GM12878 (cell line): ENCODE measurements around the gene ELAVL3. TPM values are rescaled to one million over a fixed set of nuclear protein-coding genes. Genes with fewer than 3 reads are reported as not detected.

ENCODE experiments used
- ATAC-seq: fragments of 200-7000 bp; cut with Tn5 transposase; 3 replicates; pipeline ENCODE4 v1.9.1; 2020; ENCODE audit warnings: mild to moderate bottlenecking, moderate library complexity
- BruUV-seq: library from RNA; stranded (reverse); fragments of 400-500 nt; replicated peaks from 2 replicates; lab custom pipeline; 2021; lab: Mats Ljungman, UMichigan
- CTCF ChIA-PET: fragments of 300-600 bp; sonication (Branson Sonifier 250); formaldehyde crosslinking; extraction: SDS; loops from one replicate; lab custom pipeline; 2021; ENCODE audit warnings: inconsistent platforms; lab: Yijun Ruan, JAX
- POLR2A ChIA-PET: fragments of 350-600 bp; formaldehyde crosslinking; extraction: SDS; loops from one replicate; lab custom pipeline; 2021; ENCODE audit warnings: inconsistent platforms; lab: Charles Lee
- RAD21 ChIA-PET: fragments of 300-600 bp; sonication (Branson Sonifier 250); formaldehyde crosslinking; loops from one replicate; lab custom pipeline; 2023; ENCODE audit warnings: antibody characterized with exemption; ENCODE audit not compliant: unreplicated experiment; lab: Charles Lee
- SMC1A ChIA-PET: fragments of 300-600 bp; sonication (Branson Sonifier 250); formaldehyde crosslinking; loops from one replicate; lab custom pipeline; 2023; ENCODE audit not compliant: unreplicated experiment, uncharacterized antibody; lab: Charles Lee
- DNase-seq: peaks from one replicate; pipeline ENCODE4 v3.0.0-alpha.2; 2011; ENCODE audit warnings: low read depth, low spot score
- FAIRE-seq: peaks from 3 replicates; lab custom pipeline; 2011; peaks lifted over from hg19 to GRCh38; lab: Jason Lieb, UNC
- H2AFZ ChIP-seq: 2 replicates; pipeline ENCODE4 v1.6.0; 2011; ENCODE audit warnings: low read depth, low read length, control low read depth; ENCODE audit not compliant: control insufficient read depth
- H3K27ac ChIP-seq: 2 replicates; pipeline ENCODE4 v1.5.1; 2011; ENCODE audit warnings: control low read depth; ENCODE audit not compliant: control insufficient read depth, insufficient read depth
- H3K27me3 ChIP-seq, 2 experiments: replicated peaks in 1 of 2; 2 replicates each; pipeline versions ENCODE4 v1.6.0 to v1.6.1; 2011; ENCODE audit warnings: low read length in 1 of 2; ENCODE audit not compliant: control insufficient read depth in 2 of 2, insufficient read depth in 2 of 2
- H3K36me3 ChIP-seq, 2 experiments: 2 replicates each; pipeline ENCODE4 v1.5.1; 2011; ENCODE audit warnings: low read length in 1 of 2; ENCODE audit not compliant: control insufficient read depth in 2 of 2, insufficient read depth in 2 of 2
- H3K4me1 ChIP-seq: 2 replicates; pipeline ENCODE4 v1.6.1; 2011; ENCODE audit warnings: mild to moderate bottlenecking, low read length, moderate library complexity, mixed read lengths; ENCODE audit not compliant: control insufficient read depth, insufficient read depth
- H3K4me2 ChIP-seq: 2 replicates; pipeline ENCODE4 v1.6.0; 2011; ENCODE audit warnings: control low read depth; ENCODE audit not compliant: control insufficient read depth, insufficient read depth
- H3K4me3 ChIP-seq: fragments of 200-600 bp; sonication (generic); 2 replicates; pipeline ENCODE4 v1.5.1; 2016
- H3K79me2 ChIP-seq: 2 replicates; pipeline ENCODE4 v1.6.0; 2011; ENCODE audit warnings: low read length; ENCODE audit not compliant: control insufficient read depth, insufficient read depth
- H3K9ac ChIP-seq: 2 replicates; pipeline ENCODE4 v1.8.0; 2011; ENCODE audit warnings: low read length, control low read depth, mixed read lengths; ENCODE audit not compliant: control insufficient read depth, insufficient read depth
- H3K9me3 ChIP-seq: replicated peaks from 3 replicates; pipeline ENCODE4 v1.5.1; 2011; ENCODE audit warnings: mild to moderate bottlenecking, low read length; ENCODE audit not compliant: control insufficient read depth, insufficient read depth
- H4K20me1 ChIP-seq: 2 replicates; pipeline ENCODE4 v1.6.0; 2011; ENCODE audit not compliant: control insufficient read depth, insufficient read depth
- CEBPB ChIP-seq, 2 experiments: fragments of 150-350 bp in 1 of 2; IDR thresholded peaks; 2 replicates each; pipeline ENCODE4 v1.6.1; 2012 to 2014; ENCODE audit warnings: low read depth in 2 of 2, low read length in 2 of 2, borderline replicate concordance in 1 of 2, inconsistent platforms in 1 of 2
- CHD1 ChIP-seq: IDR thresholded peaks from 2 replicates; pipeline ENCODE4 v1.6.1; 2012; ENCODE audit warnings: low read depth, low read length, improper control_type of control experiment
- E2F4 ChIP-seq: IDR thresholded peaks from 2 replicates; pipeline ENCODE4 v1.6.1; 2012; ENCODE audit warnings: low read depth, low read length, improper control_type of control experiment
- E4F1 ChIP-seq: fragments of 450-650 bp; IDR thresholded peaks from 2 replicates; pipeline ENCODE4 v1.6.1; 2018; ENCODE audit warnings: borderline replicate concordance, mild to moderate bottlenecking; ENCODE audit not compliant: partially characterized antibody
- EGR1 ChIP-seq, 2 experiments: IDR thresholded peaks; 1 replicate in 1 of 2; 2 replicates in 1 of 2; pipeline ENCODE4 v1.6.1; 2011 to 2012; ENCODE audit warnings: low read depth in 2 of 2, low read length in 2 of 2, borderline replicate concordance in 1 of 2, mild to moderate bottlenecking in 1 of 2, moderate library complexity in 1 of 2
- MTA3 ChIP-seq: IDR thresholded peaks from 2 replicates; pipeline ENCODE4 v1.6.1; 2012; ENCODE audit warnings: low read length, inconsistent platforms, borderline replicate concordance
- PML ChIP-seq: IDR thresholded peaks from 2 replicates; pipeline ENCODE4 v1.6.1; 2012; ENCODE audit warnings: low read length, inconsistent platforms
- POLR2A ChIP-seq: IDR thresholded peaks from 2 replicates; pipeline ENCODE4 v1.6.1; 2011; ENCODE audit warnings: low read depth, mild to moderate bottlenecking, low read length
- RBBP5 ChIP-seq: fragments of 200-600 bp; sonication (generic); conservative IDR thresholded peaks from 2 replicates; pipeline ENCODE4 v1.6.1; 2016
- SIN3A ChIP-seq: IDR thresholded peaks from 2 replicates; pipeline ENCODE4 v1.6.1; 2012; ENCODE audit warnings: low read depth, low read length, improper control_type of control experiment
- STAT1 ChIP-seq: fragments of 450-650 bp; conservative IDR thresholded peaks from 2 replicates; pipeline ENCODE4 v1.6.1; 2014; ENCODE audit warnings: antibody characterized with exemption, mild to moderate bottlenecking
- STAT3 ChIP-seq: IDR thresholded peaks from 2 replicates; pipeline ENCODE4 v1.6.1; 2011; ENCODE audit warnings: low read depth, low read length, improper control_type of control experiment
- SUZ12 ChIP-seq: fragments of 200-600 bp; sonication (generic); IDR thresholded peaks from one replicate; pipeline ENCODE4 v1.6.1; 2018; ENCODE audit warnings: antibody characterized with exemption, mild to moderate bottlenecking; ENCODE audit not compliant: unreplicated experiment
- WRNIP1 ChIP-seq: IDR thresholded peaks from 2 replicates; pipeline ENCODE4 v1.6.1; 2011; ENCODE audit warnings: low read depth, low read length, improper control_type of control experiment, borderline replicate concordance
- ZNF207 ChIP-seq: fragments of 450-650 bp; IDR thresholded peaks from 2 replicates; pipeline ENCODE4 v1.6.1; 2014; ENCODE audit warnings: antibody characterized with exemption, mild to moderate bottlenecking, borderline replicate concordance
- WGBS: methylation state at CpG from one replicate; pipeline ENCODE4 v1.1.6; 2016; ENCODE audit warnings: low lambda C conversion rate; ENCODE audit not compliant: insufficient replicate concordance, insufficient coverage; ENCODE audit errors: missing lambda C conversion rate; 5-methylcytosine and 5-hydroxymethylcytosine counted together
- in situ Hi-C: fragments of 300-500 bp; cut with MboI; formaldehyde crosslinking; loops from 9 replicates; pipeline ENCODE4 v1.14.3; 2018; ENCODE audit warnings: mixed read lengths
- intact Hi-C: fragments of 100-400 bp; cut with micrococcal nuclease; formaldehyde crosslinking; loops from one replicate; pipeline ENCODE4 v1.14.2; 2022; ENCODE audit not compliant: unreplicated experiment
- polyA plus RNA-seq, 11 experiments: library from polyadenylated mRNA; depleted of rRNA in 4 of 11; unstranded in 6 of 11; stranded (reverse) in 5 of 11; fragments of >200 nt; fragmentation: Nextera tagmentation in 4 of 11; fragmentation: Illumina TruSeq in 1 of 11; extraction: Ambion mirVana in 4 of 11; extraction: Trizol in 1 of 11; gene quantifications; 1 replicate in 1 of 11; 2 replicates in 10 of 11; pipeline versions ENCODE4 v1.2.1 to v1.2.3, GENCODE V29; 2011 to 2016; ENCODE audit warnings: inconsistent platforms in 2 of 11, missing spikeins in 2 of 11, low read depth in 1 of 11
- total RNA-seq, 4 experiments: library from RNA; depleted of rRNA in 3 of 4; stranded (reverse); fragments of >200 nt in 3 of 4; fragmentation: Illumina TruSeq in 1 of 4; extraction: Trizol in 1 of 4; gene quantifications; 2 replicates each; pipeline versions ENCODE4 v1.2.1 to v1.2.3, GENCODE V29; 2013 to 2021

ELAVL3 gene
- total and polyA plus RNA-seq, 10 of the 15 experiments (the other 5 are each of a cell fraction or from before 2014, with no cell fraction given), result under 0.01 to 0.05 (median 0.01) TPM; not detected in 7

GRCh38 chr19:11457115-11457514 lies 23.7 kb downstream of the ELAVL3 start:
- Histone ChIP-seq H3K27ac (no peak overlapping the region), H4K20me1 (no peaks in the 10 kb centered on the region), H3K9me3 (no peaks in the 10 kb centered on the region), H3K79me2 (no peaks in the 10 kb centered on the region), H3K9ac (no peak overlapping the region), H2AFZ (no peak overlapping the region), H3K4me1 (no peaks in the 10 kb centered on the region), H3K4me3 (no peak overlapping the region)
- ChIA-PET POLR2A (no interaction called here), SMC1A (no interaction called here)
- WGBS, result 55% methylated on average over 9 of the region's 18 CpGs
- BruUV-seq, result no TSS peak
- intact Hi-C loops, result no loop called here
- TF ChIP-seq CHD1 (no peak), EGR1 (IDR thresholded peaks at IDR 0.05; ENCODE audit: borderline replicate concordance in 1 of 2, low read depth in 2 of 2, low read length in 2 of 2) (no peak), MTA3 (no peak), STAT1 (no peak), STAT3 (no peak), POLR2A (no peak), E4F1 (no peak), RBBP5 (no peak), PML (no peak), WRNIP1 (no peak), E2F4 (no peak), SUZ12 (no peak), CEBPB (IDR thresholded peaks at IDR 0.05; ENCODE audit: borderline replicate concordance in 1 of 2, low read depth in 2 of 2, low read length in 2 of 2) (no peak), ZNF207 (no peak), SIN3A (no peak)
- TF ChIP-seq, all 136 proteins: peak for 0
- no peaks in the 10 kb centered on the region for H3K27me3 ChIP-seq
- DNase-seq, result no peak
- no peaks in the 10 kb centered on the region for H3K36me3 ChIP-seq
- no peak for FAIRE-seq
- ChIA-PET RAD21 (interaction anchor here (0.8 kb wide), 1 partner anchor 25 kb away, joined by 4 read pairs; no protein-coding TSS in a partner anchor), CTCF (interaction anchor here (1.1 kb wide), 1 partner anchor 74 kb away, joined by 3 read pairs; no protein-coding TSS in a partner anchor)
- ATAC-seq, result no peak
- H3K4me2 ChIP-seq, result no peak overlapping the region
- in situ Hi-C loops, result no loop called here
